HG03460 (cell line): Measurements from ENCODE around the gene NR1H2.
"Not testable (repeated sequence)": the region's sequence is repeated elsewhere in the genome, so short reads cannot be mapped to it uniquely, and the experiment has no call there.

Source experiments
- ATAC-seq: cut with Tn5 transposase; IDR thresholded peaks from one replicate; pipeline ENCODE4 v1.9.1; 2021; ENCODE audit not compliant: unreplicated experiment

Gene NR1H2

DNA sequence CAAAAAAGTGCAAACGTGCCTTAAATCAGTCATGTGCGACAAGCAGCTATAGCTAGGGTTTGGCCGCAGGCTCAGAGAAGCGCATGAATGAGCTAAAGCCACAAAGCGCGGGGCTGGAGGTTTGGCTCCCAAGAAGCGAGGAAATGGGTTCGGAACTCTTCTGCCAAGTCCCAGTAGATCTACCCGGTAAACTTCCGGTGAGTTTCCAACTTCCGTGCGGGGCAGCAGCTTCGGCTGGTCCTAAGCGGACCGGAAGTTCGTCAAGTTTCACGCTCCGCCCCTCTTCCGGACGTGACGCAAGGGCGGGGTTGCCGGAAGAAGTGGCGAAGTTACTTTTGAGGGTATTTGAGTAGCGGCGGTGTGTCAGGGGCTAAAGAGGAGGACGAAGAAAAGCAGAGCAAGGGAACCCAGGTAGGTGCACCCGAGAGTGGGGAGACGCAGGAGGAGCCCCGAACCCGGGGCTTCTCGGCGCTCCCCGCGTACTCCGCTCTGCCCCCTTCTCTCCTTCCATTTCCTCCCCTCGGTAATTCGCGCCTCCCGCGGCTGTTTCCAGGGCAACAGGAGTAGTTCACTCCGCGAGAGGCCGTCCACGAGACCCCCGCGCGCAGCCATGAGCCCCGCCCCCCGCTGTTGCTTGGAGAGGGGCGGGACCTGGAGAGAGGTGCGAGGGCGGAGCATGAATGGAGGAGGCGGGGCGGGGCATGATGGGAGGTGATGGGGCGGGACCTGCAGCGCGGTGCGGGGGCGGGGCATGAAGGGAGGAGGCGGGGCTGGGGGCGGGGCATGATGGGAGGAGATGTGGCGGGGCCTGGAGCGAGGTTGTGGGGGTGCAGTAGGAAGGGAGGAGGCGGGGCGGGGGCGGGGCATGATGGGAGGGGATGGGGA, at the start of gene NR1H2:
Gene NR1H2 (plus strand): TSS at position 292 of the 885 bp plus-strand sequence. CDS start 1,149 bp downstream, outside the sequence.
- ATAC-seq = peak; percentile 87

DNA sequence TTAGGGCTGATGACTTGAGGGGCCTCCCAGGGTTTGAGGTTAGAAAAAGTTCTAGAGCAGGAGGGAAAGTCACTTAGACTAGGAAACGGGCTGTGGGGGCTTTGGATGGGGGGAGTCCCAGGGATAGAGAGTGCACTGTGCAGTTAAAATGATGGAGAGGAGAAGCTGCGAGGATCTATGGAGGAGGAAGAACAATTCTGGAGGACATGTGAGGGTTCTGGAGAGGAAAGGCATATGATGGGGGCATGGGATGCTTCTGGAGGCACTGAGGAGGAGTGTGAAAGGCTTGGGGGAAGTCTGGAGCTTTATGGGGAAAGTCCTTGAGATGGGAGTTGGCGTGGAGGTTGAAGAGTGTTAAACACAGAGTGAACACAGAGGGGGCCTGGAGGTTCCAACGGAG, 49.2 kb upstream of the NR1H2 start:
- no peak for ATAC-seq

DNA sequence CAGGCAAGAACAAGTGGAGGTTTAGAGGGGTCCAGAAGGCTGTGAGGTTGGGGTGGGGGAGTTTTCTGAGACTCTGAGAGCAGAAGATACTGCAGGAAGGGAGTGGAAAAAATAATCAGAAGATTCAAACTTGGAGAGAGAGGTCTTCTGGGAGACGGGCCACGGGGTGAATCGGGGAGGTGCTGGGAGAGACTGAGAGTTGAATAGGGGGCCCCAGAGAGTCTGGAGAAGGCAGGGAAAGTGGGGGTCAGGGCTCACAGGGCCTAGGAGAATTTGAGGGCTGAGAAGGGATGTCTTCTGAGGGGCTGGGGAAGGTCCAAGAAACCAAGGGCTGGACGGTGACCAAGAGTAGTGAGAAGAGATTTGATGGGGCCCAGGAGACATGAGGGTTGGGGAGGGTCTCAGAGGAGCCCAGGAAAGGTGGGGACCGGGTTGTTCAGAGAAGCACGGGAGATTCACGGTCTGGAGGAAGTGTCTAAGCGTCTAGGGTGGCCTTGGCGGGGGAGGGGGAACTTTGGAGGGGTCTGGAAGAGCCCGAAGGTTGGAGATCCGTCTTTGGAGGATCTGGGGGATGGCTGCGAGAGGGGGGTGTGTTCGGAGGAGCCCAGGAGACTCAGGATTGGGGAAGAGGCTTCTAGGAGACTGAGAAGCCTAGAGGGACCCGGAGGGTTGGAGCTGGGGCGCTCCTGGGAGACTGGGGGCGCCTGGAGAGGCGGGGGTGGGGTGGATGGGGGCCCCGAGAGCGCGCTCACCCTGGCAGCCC, 48.6 kb upstream of the NR1H2 start:
- ATAC-seq = no peak

DNA sequence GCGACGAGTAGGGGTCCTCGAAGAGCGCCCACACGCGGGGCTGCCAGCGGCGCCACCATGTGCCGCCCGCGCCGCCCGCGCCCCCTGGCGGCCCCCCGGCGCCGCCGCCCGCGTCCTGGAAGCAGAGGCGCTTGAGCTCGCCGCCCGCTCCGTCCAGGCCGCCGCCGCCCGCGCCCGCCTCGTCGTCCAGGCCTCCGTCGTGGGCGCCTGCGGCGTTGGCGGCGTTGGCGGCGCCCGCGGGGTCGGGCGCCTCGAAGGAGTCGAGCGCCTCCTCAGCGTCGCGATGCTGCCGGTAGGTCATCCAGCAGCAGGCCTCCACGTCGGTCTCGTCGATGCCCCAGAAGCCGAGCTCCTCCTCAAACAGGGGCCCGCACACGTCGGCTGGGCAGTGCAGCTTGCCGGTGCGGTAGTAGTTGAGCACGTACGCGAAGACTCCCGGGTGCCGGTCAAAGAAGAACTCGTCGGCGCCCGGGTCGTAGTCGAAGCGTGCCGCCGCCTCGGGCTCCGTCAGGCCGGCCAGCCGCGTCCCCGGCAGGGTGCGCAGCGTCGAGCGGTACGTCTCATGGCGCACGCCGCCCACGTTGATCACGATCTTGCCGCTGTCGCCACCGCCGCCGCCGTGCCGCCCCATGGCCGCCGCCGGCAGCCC, 47.9 kb upstream of the NR1H2 start:
- no peak for ATAC-seq

DNA sequence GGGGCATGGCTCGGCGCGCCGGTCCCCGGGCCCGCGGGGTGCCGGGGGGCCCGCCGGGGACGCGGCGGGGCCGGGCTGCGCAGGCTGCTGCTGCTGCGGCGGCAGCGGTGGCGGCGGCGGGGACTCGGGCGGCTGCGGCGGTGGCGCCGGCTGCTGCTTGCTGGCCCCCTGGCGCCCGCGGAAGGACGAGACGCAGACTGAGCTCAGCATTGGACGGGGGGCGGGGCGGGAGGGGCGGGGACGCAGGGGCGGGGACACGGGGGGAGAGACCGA, 47.4 kb upstream of the NR1H2 start:
- ATAC-seq = peak; percentile 12

DNA sequence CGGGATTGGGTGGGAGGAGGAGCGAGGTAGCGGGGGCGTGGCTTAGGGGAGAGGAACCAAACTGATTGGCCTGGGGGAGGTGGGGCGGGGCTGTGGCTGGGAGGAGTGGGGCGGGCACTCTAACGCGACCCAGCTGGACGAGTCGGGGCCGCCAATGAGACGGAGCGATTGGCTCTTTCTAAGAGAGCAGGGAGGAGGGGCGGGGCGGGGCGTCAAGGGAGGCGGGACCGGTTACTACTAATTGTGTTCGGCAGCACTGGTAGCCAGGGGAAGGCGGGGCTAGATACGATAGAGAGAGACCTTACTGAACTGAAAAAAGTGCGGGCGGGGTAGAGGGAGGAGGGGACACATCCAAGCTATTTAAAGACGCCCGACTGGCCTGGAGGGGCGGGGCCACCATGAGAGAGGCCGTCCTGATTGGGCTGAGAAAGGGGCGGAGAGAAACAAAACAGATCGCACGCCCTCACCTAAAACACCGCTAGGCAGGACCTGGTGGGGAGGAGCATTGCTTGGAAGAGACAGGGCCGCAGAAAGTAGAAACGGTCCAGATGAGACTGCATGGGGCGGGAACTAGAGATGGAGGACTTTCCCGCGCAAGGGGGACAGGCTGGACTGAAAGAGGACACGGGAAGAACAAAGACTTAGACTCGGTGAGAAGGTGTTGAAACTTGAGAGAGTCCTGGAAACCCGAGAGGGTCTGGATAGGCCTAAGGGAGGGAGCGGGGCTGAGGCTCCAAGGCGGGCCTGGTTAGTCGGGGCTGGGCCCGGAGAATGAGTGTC, 46.9 kb upstream of the NR1H2 start, which contains the start of gene KCNC3:
Gene KCNC3 (minus strand): TSS at position 232 of the 780 bp plus-strand sequence. CDS start 295 bp downstream, outside the sequence.
- ATAC-seq = peak; percentile 52

DNA sequence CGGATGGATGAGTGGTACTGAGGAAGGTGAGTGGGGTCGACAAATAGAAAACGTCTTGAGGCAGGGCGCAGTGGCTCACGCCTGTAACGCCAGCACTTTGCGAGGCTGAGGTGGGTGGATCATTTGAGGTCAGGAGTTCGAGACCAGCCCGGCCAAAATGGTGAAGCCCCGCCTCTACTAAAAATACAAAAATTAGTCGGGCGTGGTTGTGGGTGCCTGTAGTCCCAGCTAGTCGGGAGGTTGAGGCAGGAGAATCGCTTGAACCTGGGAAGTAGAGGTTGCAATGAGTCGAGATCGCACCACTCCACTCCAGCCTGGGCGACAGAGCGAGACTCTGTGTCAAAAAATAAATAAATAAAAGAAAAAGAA, 46.3 kb upstream of the NR1H2 start:
- not testable (repeated sequence) for ATAC-seq

DNA sequence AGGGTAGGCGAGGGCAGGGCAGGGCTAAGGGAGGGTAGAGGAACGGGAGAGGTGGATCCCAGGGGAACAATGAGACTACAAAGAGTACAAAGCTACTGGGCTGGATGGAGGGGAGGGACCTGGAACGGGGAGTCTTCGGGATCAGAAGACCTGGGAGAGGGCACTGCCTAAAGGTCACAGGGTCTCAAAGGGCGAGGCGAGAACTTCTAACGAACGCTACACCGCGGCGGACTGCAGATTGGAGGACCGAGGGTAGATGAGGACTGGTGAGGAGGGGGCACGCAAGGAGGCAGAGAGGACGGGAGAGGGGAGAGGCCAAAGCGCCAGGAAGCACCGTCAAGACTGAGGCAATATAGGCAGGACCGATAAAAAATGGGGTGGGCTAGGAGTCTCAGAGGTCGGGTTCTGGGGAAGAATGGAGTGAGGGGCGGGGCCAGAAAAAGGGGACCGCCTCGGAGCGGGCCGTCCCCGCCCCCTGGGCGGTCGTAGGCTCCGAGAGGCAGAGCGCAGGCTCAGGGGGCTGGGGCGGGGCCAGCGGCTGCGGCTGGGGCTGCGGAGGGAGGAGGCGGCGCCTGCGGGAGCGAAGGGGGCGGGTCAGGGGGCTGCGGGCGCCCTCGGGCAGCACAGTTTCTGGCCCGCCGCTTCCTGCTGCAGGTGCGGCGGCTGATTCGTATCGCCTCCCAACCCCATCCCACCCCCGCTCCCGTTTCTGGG, 45.7 kb upstream of the NR1H2 start:
- ATAC-seq = no peak

DNA sequence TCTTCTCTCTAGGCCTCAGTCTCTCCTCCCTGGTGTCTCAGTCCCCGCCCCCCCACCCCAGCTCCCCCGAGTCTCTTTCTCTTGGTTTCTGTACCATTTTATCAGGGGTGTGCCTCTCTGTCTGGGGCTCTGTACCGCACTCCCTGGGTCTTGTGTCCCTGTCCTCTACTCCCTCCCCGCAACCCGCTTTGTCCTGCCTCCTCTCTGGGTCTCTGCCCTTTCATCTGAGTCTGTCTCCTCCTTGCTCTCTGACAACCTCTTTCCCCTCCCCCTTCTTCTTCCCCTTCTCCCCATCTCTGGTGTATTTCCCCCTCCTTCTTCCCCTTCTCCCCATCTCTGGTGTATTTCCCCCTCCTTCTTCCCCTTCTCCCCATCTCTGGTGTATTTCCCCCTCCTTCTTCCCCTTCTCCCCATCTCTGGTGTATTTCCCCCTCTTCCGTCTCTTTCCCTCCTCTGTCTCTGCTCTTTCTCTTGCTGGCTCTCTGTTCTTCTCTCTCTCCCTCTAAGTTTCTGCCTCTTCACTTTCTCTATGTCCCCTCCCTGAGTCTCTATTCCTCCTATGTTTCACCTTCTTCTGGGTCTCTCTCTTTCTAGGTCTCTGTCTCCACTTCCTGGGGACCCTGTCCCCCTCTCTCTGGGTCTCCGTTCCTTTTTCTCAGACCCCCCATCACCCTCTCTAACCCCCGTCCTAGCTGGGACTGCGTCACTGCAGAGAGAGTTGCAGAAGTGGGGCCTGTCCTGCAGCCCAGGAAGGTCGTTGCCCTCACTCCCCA, 44.9 kb upstream of the NR1H2 start:
- no peak for ATAC-seq

DNA sequence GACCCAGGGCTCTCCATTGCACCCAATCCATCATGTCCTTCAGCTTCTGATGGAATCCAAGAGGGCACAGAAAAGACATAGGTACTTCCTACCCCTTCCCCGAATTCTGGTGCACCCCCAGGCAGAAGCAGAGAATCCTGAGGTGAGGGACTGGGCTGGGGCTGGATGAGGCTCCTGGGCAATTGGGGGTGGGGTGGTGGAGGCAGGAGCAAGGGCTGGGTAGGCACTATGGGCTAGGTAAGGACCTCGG, 44.3 kb upstream of the NR1H2 start:
- no peak for ATAC-seq

DNA sequence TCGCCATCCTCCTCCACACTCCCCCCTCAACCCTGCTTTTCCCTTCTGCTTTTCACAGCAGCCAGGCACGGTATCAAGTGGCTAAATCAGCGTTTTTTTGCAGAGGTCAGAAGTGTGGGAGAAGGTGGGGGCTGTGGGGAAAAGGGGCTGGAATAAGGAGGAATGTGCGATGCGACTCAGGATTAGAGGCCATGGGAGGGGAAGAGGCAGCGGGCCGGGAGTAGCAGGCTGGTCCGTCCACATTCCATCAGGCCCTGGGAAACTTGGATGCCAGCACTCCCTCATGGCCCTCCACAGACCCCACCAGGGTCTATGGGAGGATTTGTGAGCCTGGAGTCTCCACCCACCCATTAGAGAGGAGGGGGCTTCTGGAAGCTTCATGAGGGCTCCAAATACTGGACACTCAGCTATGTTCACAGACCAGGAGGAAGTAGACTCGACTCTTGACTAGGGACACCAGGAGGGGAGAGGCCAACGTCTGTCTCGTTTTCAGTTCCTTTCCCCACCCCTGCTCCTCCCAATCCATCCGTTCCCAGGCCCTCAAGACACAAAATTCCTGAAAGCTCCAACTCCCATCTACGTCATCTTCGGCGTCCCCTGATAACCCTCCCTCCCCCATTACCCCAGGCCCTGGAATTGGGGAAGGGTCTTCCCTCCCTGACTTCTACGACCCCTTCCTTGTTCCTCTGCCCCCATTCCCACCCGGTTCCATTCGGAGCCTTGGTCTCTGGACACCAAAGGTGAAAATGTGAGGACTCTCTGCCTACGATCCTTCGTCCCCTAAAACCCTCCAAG, 43.8 kb upstream of the NR1H2 start:
- no peak for ATAC-seq

DNA sequence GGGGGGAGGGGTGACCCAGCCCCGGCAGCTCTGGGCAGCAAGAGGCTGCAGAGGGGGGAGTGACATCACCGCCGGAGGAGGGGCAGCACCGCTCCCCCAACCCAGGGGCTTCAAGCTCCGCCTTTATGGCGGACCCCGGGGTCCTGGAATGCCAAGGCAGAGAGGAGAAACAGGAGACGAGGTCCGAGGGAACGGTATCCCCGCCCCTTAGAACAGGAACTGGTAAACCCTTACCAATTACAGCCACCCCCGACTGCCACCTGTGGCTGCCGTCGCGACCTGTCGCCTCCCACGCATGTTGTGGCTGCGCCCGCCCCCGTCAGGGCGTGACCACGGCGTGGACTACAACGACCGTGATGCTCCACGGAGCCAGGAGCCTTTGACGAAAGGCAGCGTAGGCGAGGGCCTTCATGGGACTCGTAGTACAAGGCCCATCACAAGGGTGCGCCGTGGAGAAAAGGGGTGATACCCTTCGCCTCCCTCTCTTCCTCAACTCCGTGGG, 43.0 kb upstream of the NR1H2 start:
- peak; percentile 40 for ATAC-seq

DNA sequence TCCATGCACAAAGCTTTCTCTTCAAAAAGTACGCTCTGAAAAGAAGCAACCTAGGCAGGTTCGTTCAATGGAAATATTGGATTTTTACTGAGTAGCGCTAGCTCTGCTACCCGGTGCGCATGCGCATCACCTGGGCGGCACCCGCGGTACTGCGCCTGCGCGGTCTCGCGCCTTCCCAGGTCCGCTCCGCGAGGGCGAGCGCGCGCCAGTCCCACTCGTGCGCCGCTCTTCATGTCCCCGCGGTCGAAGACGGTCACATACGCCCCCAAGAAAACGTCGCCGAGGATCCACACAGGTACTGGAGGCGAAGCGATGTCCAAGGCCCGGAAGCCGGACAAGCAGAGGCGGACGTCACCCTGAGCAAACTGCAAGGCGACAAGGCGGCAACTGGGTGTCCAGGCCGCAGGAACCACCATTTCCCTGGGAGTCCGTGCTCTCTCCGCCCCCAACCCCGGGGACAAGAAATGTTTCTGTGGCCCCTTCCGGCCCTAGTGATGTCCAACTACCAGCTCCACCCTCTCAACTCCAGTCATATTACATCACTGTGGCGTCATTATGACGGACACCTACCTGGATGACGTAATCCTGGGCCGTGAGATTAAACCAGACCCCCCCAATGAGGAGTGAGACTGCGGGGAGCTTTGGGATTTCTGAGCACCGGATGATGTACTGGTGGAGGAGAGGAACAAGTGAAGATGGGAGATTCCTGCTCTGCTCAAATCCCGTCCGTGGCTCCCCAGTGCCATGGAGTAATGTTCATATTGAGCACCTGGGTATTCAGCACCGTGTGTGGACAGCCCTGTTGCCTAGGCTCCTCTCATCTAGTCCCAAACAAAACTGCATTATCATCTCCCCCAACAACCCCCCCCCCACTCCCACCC, 42.3 kb upstream of the NR1H2 start:
- ATAC-seq = peak; percentile 14

DNA sequence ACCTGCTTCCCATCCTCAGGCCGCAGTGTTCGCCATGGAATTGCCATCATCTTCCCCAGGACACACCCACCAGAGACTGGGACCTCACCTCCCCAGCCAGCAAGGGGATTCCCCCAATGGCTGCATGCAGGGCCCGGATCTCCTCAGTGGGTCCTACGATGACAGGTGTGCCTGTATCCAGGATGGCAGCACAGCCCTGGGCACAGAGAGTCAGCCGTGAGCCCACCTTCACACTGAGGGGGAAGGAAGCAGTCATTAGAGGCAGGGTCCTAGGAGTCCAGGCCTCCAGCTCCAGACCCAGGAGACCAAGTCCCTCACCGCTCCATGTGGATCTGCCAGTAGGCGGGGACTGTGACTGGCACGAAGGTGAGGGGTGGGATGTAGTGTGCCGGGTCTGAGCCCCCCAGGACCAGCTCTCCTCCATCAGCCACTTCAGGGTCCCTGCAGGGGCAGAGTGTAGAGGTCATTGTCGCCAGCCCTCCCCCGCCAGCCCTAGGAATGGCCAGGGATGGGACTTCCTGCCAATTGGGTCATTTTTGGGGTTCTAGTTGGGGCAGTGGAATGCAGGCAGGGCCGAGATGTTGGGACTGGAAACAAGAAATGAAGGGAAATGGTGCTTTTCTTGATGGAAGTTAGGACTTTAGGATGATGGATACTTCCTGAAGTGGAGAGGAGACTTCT, 41.4 kb upstream of the NR1H2 start:
- ATAC-seq = no peak

DNA sequence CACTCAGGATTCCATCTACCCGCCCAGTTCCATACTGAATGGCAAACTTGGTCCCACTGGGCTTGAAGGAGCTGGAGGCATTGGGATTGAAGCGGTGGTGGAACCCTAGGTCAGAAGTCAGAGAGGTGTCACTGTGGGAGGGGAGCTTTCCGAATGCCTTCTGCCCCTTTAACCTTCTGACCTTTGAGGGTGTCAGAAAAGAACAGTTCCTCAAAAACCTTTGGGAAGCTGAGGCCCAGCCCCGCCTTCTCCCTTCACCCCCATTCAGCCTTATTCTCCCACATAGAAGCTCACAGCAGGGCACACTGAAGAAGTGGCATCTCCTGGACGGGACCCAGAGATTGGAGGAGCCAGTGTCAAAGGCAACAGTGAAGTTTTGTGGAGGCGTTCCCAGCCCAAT, 39.2 kb upstream of the NR1H2 start:
- ATAC-seq = not testable (repeated sequence)

DNA sequence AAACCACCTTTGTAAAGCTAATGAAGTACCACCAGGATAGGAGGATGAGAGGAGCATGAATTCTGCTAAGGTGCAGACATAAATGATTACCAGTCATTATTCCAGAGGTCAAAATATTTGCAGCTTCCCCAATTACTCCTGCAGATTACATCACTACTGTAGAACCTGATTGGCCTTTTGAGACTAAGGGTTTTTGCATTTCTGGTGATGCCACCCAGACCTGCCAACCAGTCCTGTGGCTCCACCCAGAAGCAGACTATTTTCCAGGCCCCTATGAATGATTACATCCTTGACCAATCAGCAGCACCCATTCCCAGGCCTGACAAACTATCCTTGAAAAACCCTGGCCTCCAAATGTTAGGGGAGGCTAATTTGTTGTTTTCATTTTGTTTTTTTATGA, 35.9 kb upstream of the NR1H2 start:
- ATAC-seq = no peak

DNA sequence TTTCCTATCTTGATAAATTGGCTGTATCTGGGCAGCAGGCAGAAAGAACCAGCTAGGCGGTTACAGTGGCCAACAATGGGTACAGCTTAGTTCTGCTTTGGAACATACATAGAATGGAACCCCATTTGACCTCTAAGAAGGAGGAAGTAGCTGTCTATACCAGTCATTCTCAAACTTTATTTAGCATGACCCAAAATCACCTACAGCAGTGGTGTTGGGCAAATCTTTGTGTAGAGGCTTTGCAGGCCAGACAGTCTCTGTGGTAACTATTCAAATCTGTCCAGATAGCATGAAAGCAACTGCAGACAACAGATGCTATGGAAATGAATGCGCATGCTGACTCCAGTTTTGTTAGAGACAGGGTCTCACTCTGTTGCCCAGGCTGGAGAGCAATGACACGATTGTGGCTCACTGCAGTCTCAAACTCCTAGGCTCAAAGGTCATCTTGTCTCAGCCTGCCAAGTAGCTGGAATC, 35.1 kb upstream of the NR1H2 start:
- ATAC-seq = peak; percentile 61
